ENCODE data around the gene MDH1. TPM values are rescaled to one million over a fixed set of nuclear protein-coding genes. Genes with fewer than 3 reads are reported as not detected.

MDH1 gene
- total and polyA plus RNA-seq, 9 of the 15 experiments (the other 6 are each of a cell fraction or from before 2014, with no cell fraction given), result 191 to 1,225 (median 284) TPM

- TF ChIP-seq NR2C2 (CRISPR knock-in tag; IDR thresholded peaks at IDR 0.05) (peak; percentile 93), NR2C2 (tag; IDR thresholded peaks at IDR 0.05) (peak; percentile 99), EHMT2 (IDR thresholded peaks at IDR 0.05) (no peak), KHSRP (IDR thresholded peaks at IDR 0.05) (no peak), SP2 (IDR thresholded peaks at IDR 0.05; ENCODE audit: extremely low read depth, low read depth, low read length, poor library complexity, severe bottlenecking) (no peak), BRCA1 (IDR thresholded peaks at IDR 0.05) (no peak), BRCA1 (CRISPR knock-in tag; IDR thresholded peaks at IDR 0.05) (no peak), REST (IDR thresholded peaks at IDR 0.05; ENCODE audit: borderline replicate concordance) (no peak), REST (CRISPR knock-in tag; IDR thresholded peaks at IDR 0.05; ENCODE audit: low read depth) (no peak), MLX (CRISPR knock-in tag; conservative IDR thresholded peaks at IDR 0.05) (no peak), ARNT (IDR thresholded peaks at IDR 0.05) (peak in 1 of 2 experiments; percentile 88; a peak in 2 of 4 replicates), CCAR2 (IDR thresholded peaks at IDR 0.05; ENCODE audit: low read depth, low read length) (no peak), EP300 (IDR thresholded peaks at IDR 0.05; ENCODE audit: low read length) (no peak), CHCHD3 (CRISPR knock-in tag; IDR thresholded peaks at IDR 0.05) (no peak), MAFK (IDR thresholded peaks at IDR 0.05; ENCODE audit: low read length) (no peak), FOS (IDR thresholded peaks at IDR 0.05; ENCODE audit: extremely low read depth, insufficient read length) (peak; percentile 19), NR3C1 (CRISPR knock-in tag; IDR thresholded peaks at IDR 0.05) (no peak), MBD2 (IDR thresholded peaks at IDR 0.05; ENCODE audit: borderline replicate concordance, low read depth) (peak; percentile 89), NCOA2 (IDR thresholded peaks at IDR 0.05; ENCODE audit: partially characterized antibody in 2 of 2) (no peak), SNRNP70 (optimal IDR thresholded peaks at IDR 0.05; ENCODE audit: low read depth, low read length) (no peak), CBFB (CRISPR knock-in tag; IDR thresholded peaks at IDR 0.05) (0 out of 2 replicates have a peak, but pooled peaks have one; percentile 30), TAF1 (IDR thresholded peaks at IDR 0.05; ENCODE audit: control insufficient read depth, extremely low read depth, insufficient read depth, low read length, severe bottlenecking) (peak; percentile 89), SRSF9 (IDR thresholded peaks at IDR 0.05; ENCODE audit: borderline replicate concordance, low read depth, low read length) (no peak)
Observed at GRCh38 chr2:63588385-63589147, at the start of gene MDH1, which contains the start of gene WDPCP (continued).

All from K562 (cell line).